Measurements from ENCODE around the gene PGAP1. TPM values are rescaled to one million over a fixed set of nuclear protein-coding genes. Genes with fewer than 3 reads are reported as not detected.
A peak's percentile ranks its signal among the peaks of the same experiment; 100 is the strongest.

Gene PGAP1
- total RNA-seq, 1 experiment from 2014 or later, result 15.7 TPM

DNA sequence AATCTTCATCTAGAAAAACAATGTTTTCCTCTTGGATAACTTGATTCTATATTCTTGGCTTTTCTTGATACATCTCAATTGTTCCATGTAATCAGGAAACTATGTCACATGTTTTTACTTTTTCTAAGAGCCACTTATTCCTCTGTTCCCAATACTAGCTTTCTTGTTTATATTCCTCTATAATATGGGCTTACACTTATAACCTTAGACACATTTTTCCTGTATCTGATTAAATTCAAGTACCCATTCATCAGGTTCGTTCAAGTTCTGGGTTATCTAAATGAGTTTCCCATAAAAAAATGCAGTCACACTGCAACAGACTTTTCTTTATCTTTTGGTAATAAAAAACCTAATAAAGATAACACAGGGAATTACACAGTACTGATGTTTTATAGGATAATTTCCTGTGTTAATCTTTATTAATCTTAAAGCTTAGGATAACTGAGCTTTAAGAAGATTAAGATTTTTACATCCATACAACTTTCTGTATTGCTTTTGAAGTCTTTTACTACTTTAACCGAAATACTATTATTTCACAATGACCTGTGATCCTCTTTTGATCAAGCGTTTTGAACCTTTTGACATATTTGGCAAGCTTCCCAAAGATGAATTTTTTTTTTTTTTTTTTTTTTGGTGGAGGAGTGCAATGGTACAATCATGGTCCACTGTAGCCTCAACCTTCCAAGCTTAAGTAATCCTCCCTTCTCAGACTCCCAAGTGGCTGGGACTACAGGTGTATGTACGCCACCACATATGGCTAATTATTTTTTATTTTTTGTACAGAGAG lies 73.0 kb downstream of the PGAP1 start:
- ATAC-seq, result peak; percentile 59; the same call in 1 of the 2 replicates
- no peak overlapping the region for H3K4me3 ChIP-seq (ENCODE audit: low read depth in 2 of 2, low read length in 2 of 2)
- no peaks in the 10 kb centered on the region for H3K27me3 ChIP-seq (ENCODE audit: control insufficient read depth, insufficient read depth, low read length)
- peak; percentile 96 for TF ChIP-seq TCF7L2 (IDR thresholded peaks at IDR 0.05; ENCODE audit: low read depth, low read length)
- TF ChIP-seq, protein P1, sequence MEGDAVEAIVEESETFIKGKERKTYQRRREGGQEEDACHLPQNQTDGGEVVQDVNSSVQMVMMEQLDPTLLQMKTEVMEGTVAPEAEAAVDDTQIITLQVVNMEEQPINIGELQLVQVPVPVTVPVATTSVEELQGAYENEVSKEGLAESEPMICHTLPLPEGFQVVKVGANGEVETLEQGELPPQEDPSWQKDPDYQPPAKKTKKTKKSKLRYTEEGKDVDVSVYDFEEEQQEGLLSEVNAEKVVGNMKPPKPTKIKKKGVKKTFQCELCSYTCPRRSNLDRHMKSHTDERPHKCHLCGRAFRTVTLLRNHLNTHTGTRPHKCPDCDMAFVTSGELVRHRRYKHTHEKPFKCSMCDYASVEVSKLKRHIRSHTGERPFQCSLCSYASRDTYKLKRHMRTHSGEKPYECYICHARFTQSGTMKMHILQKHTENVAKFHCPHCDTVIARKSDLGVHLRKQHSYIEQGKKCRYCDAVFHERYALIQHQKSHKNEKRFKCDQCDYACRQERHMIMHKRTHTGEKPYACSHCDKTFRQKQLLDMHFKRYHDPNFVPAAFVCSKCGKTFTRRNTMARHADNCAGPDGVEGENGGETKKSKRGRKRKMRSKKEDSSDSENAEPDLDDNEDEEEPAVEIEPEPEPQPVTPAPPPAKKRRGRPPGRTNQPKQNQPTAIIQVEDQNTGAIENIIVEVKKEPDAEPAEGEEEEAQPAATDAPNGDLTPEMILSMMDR (IDR thresholded peaks at IDR 0.05), result no peak
- no peak for DNase-seq (ENCODE audit: low read depth, low spot score)
- intact Hi-C loops (cut with micrococcal nuclease; ENCODE audit: unreplicated experiment) (no loop called here), in situ Hi-C loops (cut with HindIII; ENCODE audit: low pct_unique_long_range_greater_than_20kb, low sequenced_read_pairs) (no loop called here)
- peaks cover 6% of the 10 kb centered on the region; the same call in 1 of the 2 replicates for H3K4me1 ChIP-seq (ENCODE audit: control insufficient read depth, insufficient read depth, low read length)
- no peaks in the 10 kb centered on the region for H3K36me3 ChIP-seq (ENCODE audit: control insufficient read depth, insufficient read depth, low read length)
- ChIA-PET POLR2A (interaction anchor here (0.6 kb wide), 2 partner anchors 10 to 32 kb away, joined by 3 to 8 read pairs; no protein-coding TSS in a partner anchor), CTCF (no interaction called here)
- no peak overlapping the region for H3K27ac ChIP-seq (ENCODE audit: low read length)
- no peaks in the 10 kb centered on the region for H3K9me3 ChIP-seq (ENCODE audit: control insufficient read depth, insufficient read depth, low read depth, low read length)
- BruUV-seq (replicated peaks), result no TSS peak

DNA sequence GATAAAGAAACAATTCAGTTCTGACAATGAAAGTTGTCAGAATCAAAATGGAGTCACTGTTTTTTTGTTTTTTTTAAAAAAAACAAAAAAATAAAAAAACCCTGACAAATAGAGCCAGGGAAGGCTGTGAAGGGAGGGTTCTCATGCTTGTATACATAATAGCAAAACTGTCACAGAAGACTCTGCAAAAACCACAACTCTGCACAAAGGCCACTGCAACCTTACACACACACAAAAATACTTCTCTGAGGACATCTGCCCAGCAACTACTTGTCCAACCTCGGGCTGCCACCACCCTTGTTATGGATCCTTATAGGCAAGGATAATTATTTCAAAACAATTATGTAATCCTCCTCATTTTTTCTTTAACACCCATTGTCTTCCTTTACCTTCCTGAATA lies 75.4 kb downstream of the PGAP1 start:
- intact Hi-C loops (cut with micrococcal nuclease; ENCODE audit: unreplicated experiment), result no loop called here

More for the DNA sequence above, 75.4 kb downstream of the PGAP1 start:
- no peak for DNase-seq (ENCODE audit: low read depth, low spot score)
- Histone ChIP-seq H3K4me1 (ENCODE audit: control insufficient read depth, insufficient read depth, low read length) (peaks cover 6% of the 10 kb centered on the region; the same call in 1 of the 2 replicates), H3K9me3 (ENCODE audit: control insufficient read depth, insufficient read depth, low read depth, low read length) (no peaks in the 10 kb centered on the region), H3K27me3 (ENCODE audit: control insufficient read depth, insufficient read depth, low read length) (no peaks in the 10 kb centered on the region), H3K36me3 (ENCODE audit: control insufficient read depth, insufficient read depth, low read length) (peaks cover 4% of the 10 kb centered on the region; the same call in 1 of the 2 replicates), H3K27ac (ENCODE audit: low read length) (no peak overlapping the region), H3K4me3 (ENCODE audit: low read depth in 2 of 2, low read length in 2 of 2) (no peak overlapping the region)
- ChIA-PET POLR2A (no interaction called here), CTCF (no interaction called here)
- no TSS peak for BruUV-seq (replicated peaks)
- in situ Hi-C loops (cut with HindIII; ENCODE audit: low pct_unique_long_range_greater_than_20kb, low sequenced_read_pairs), result no loop called here
- ATAC-seq, result no peak
- TF ChIP-seq POLR2AphosphoS5 (IDR thresholded peaks at IDR 0.05; ENCODE audit: low read depth, low read length) (no peak), SIN3A (IDR thresholded peaks at IDR 0.05; ENCODE audit: borderline replicate concordance, insufficient read depth, low read depth, low read length) (no peak), TCF7L2 (IDR thresholded peaks at IDR 0.05; ENCODE audit: low read depth, low read length) (no peak)
- TF ChIP-seq, protein P2, sequence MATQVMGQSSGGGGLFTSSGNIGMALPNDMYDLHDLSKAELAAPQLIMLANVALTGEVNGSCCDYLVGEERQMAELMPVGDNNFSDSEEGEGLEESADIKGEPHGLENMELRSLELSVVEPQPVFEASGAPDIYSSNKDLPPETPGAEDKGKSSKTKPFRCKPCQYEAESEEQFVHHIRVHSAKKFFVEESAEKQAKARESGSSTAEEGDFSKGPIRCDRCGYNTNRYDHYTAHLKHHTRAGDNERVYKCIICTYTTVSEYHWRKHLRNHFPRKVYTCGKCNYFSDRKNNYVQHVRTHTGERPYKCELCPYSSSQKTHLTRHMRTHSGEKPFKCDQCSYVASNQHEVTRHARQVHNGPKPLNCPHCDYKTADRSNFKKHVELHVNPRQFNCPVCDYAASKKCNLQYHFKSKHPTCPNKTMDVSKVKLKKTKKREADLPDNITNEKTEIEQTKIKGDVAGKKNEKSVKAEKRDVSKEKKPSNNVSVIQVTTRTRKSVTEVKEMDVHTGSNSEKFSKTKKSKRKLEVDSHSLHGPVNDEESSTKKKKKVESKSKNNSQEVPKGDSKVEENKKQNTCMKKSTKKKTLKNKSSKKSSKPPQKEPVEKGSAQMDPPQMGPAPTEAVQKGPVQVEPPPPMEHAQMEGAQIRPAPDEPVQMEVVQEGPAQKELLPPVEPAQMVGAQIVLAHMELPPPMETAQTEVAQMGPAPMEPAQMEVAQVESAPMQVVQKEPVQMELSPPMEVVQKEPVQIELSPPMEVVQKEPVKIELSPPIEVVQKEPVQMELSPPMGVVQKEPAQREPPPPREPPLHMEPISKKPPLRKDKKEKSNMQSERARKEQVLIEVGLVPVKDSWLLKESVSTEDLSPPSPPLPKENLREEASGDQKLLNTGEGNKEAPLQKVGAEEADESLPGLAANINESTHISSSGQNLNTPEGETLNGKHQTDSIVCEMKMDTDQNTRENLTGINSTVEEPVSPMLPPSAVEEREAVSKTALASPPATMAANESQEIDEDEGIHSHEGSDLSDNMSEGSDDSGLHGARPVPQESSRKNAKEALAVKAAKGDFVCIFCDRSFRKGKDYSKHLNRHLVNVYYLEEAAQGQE (IDR thresholded peaks at IDR 0.05; ENCODE audit: insufficient read depth in 1 of 2, low read depth in 2 of 2, low read length in 1 of 2), result no peak
- TF ChIP-seq, protein P1 (IDR thresholded peaks at IDR 0.05), result no peak
